Trophoblast cell (in vitro differentiated cells and primary cell): ENCODE data around the gene MRPL45.

Experiments used
- DNase-seq, 2 donors: peaks; one replicate each; pipeline ENCODE4 v3.0.0-alpha.2; 2016
- H2AFZ ChIP-seq: 2 replicates; pipeline ENCODE4 v1.6.1; 2013; ENCODE audit warnings: low read length, moderate library complexity, mild to moderate bottlenecking; ENCODE audit not compliant: insufficient read depth, poor library complexity
- H2AK5ac ChIP-seq: 2 replicates; pipeline ENCODE4 v1.6.1; 2013; ENCODE audit warnings: mild to moderate bottlenecking, low read length
- H2BK120ac ChIP-seq: 2 replicates; pipeline ENCODE4 v1.6.1; 2013; ENCODE audit warnings: low read length, mild to moderate bottlenecking, moderate library complexity; ENCODE audit not compliant: insufficient read depth, poor library complexity
- H2BK12ac ChIP-seq: 2 replicates; pipeline ENCODE4 v1.6.1; 2013; ENCODE audit warnings: mild to moderate bottlenecking, low read length, moderate library complexity
- H2BK5ac ChIP-seq: 2 replicates; pipeline ENCODE4 v1.6.1; 2013; ENCODE audit warnings: low read length, low read depth, moderate library complexity, mild to moderate bottlenecking; ENCODE audit not compliant: poor library complexity
- H3K14ac ChIP-seq: 2 replicates; pipeline ENCODE4 v1.6.1; 2013; ENCODE audit warnings: mild to moderate bottlenecking, low read length
- H3K18ac ChIP-seq: 2 replicates; pipeline ENCODE4 v1.6.1; 2013; ENCODE audit warnings: mild to moderate bottlenecking, low read length
- H3K23ac ChIP-seq: 2 replicates; pipeline ENCODE4 v1.6.1; 2013; ENCODE audit warnings: low read length
- H3K27ac ChIP-seq: 2 replicates; pipeline ENCODE4 v1.5.1; 2013; ENCODE audit warnings: low read depth, mild to moderate bottlenecking, inconsistent platforms, low read length, moderate library complexity
- H3K27me3 ChIP-seq: 2 replicates; pipeline ENCODE4 v1.6.1; 2013; ENCODE audit warnings: inconsistent platforms, mild to moderate bottlenecking, low read length, moderate library complexity; ENCODE audit not compliant: insufficient read depth
- H3K36me3 ChIP-seq, 2 experiments: 1 replicate in 1 of 2; 2 replicates in 1 of 2; pipeline ENCODE4 v1.6.1; 2013; ENCODE audit warnings: low read length in 2 of 2, mild to moderate bottlenecking in 2 of 2, moderate library complexity in 1 of 2; ENCODE audit not compliant: insufficient read depth in 2 of 2, control insufficient read depth in 1 of 2
- H3K4ac ChIP-seq: 2 replicates; pipeline ENCODE4 v1.6.1; 2013; ENCODE audit warnings: low read depth, mild to moderate bottlenecking, low read length, moderate library complexity
- H3K4me1 ChIP-seq, 2 experiments: 1 replicate in 1 of 2; 2 replicates in 1 of 2; pipeline ENCODE4 v1.6.1; 2013; ENCODE audit warnings: low read length in 2 of 2, mild to moderate bottlenecking in 2 of 2, moderate library complexity in 1 of 2; ENCODE audit not compliant: insufficient read depth in 2 of 2, control insufficient read depth in 1 of 2
- H3K4me2 ChIP-seq: 2 replicates; pipeline ENCODE4 v1.6.1; 2013; ENCODE audit warnings: inconsistent platforms, mild to moderate bottlenecking, low read length, moderate library complexity
- H3K4me3 ChIP-seq: 2 replicates; pipeline ENCODE4 v1.5.1; 2013; ENCODE audit warnings: mild to moderate bottlenecking, low read depth, low read length, inconsistent platforms
- H3K79me1 ChIP-seq: one replicate; pipeline ENCODE4 v1.6.1; 2013; ENCODE audit warnings: low read length
- H3K79me2 ChIP-seq: 2 replicates; pipeline ENCODE4 v1.6.1; 2013; ENCODE audit warnings: low read length, mild to moderate bottlenecking; ENCODE audit not compliant: control insufficient read depth, insufficient read depth, poor library complexity
- H3K9ac ChIP-seq: 2 replicates; pipeline ENCODE4 v1.6.1; 2013; ENCODE audit warnings: mild to moderate bottlenecking, low read length
- H3K9me3 ChIP-seq: 2 replicates; pipeline ENCODE4 v1.6.1; 2013; ENCODE audit warnings: low read depth, mild to moderate bottlenecking, control low read depth, inconsistent platforms, low read length; ENCODE audit not compliant: insufficient read depth
- H4K12ac ChIP-seq: 2 replicates; pipeline ENCODE4 v1.6.1; 2013; ENCODE audit warnings: low read depth, mild to moderate bottlenecking, low read length, moderate library complexity
- H4K8ac ChIP-seq: 2 replicates; pipeline ENCODE4 v1.6.1; 2013; ENCODE audit warnings: low read depth, mild to moderate bottlenecking, low read length, moderate library complexity
- H4K91ac ChIP-seq: one replicate; pipeline ENCODE4 v1.6.1; 2013; ENCODE audit warnings: low read depth, mild to moderate bottlenecking, low read length, moderate library complexity
- WGBS: extraction: QIAGEN DNeasy Blood & Tissue Kit; methylation state at CpG from one replicate; pipeline ENCODE4 v1.1.7; 2013; ENCODE audit warnings: missing lambda C conversion rate; ENCODE audit not compliant: insufficient read length, insufficient coverage; ENCODE audit errors: extremely low coverage; 5-methylcytosine and 5-hydroxymethylcytosine counted together

MRPL45 gene

DNA sequence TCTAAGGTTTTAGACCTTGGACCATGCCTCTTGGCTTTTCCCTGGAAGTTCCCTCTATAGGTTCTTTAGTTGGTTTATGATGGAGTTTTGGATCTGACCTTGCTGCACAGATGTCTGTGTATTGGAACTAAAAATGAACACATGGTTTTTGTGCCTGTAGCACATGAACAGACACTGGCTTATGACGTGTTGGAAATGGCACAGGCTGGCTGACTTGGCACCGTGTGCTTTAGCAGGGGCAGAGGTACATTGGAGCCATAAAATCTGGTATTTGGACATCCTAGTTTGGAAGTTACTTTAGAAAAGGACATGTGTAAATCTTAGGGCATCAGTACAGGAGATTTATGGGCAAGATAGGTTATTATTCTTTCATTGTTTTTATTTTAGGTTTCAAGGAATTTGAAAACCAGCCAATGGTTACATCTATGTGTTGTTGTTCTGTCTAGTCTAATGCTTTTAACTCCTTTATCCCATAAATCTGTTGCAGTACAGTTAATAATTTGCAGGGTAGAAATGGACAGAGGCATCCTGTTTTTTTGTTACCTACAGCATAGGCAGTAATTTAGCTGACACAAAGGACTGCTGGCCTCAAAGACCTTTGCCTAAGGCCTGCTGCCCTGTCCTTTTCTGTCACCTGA is 60.6 kb downstream of the MRPL45 start:
- DNase-seq = no peak
- Histone ChIP-seq H3K27ac (no peak overlapping the region), H3K36me3 (no peaks in the 10 kb centered on the region), H2BK120ac (no peak overlapping the region), H3K4me1 (peaks cover 2 to 9% of the 10 kb centered on the region in 2 experiments), H3K14ac (no peak overlapping the region), H3K79me2 (peaks cover 1% of the 10 kb centered on the region), H4K8ac (no peak overlapping the region), H2BK12ac (no peak overlapping the region), H3K4me3 (no peak overlapping the region), H4K91ac (no peak overlapping the region), H4K12ac (no peak overlapping the region), H3K9ac (no peak overlapping the region), H3K18ac (no peak overlapping the region), H2BK5ac (no peak overlapping the region), H3K9me3 (no peaks in the 10 kb centered on the region), H2AK5ac (no peak overlapping the region), H3K4ac (no peak overlapping the region), H3K4me2 (no peak overlapping the region), H3K23ac (no peak overlapping the region), H3K27me3 (no peaks in the 10 kb centered on the region), H3K79me1 (no peaks in the 10 kb centered on the region), H2AFZ (no peak overlapping the region)
- WGBS = no CpG with 5 or more reads among the region's 2 CpGs

DNA sequence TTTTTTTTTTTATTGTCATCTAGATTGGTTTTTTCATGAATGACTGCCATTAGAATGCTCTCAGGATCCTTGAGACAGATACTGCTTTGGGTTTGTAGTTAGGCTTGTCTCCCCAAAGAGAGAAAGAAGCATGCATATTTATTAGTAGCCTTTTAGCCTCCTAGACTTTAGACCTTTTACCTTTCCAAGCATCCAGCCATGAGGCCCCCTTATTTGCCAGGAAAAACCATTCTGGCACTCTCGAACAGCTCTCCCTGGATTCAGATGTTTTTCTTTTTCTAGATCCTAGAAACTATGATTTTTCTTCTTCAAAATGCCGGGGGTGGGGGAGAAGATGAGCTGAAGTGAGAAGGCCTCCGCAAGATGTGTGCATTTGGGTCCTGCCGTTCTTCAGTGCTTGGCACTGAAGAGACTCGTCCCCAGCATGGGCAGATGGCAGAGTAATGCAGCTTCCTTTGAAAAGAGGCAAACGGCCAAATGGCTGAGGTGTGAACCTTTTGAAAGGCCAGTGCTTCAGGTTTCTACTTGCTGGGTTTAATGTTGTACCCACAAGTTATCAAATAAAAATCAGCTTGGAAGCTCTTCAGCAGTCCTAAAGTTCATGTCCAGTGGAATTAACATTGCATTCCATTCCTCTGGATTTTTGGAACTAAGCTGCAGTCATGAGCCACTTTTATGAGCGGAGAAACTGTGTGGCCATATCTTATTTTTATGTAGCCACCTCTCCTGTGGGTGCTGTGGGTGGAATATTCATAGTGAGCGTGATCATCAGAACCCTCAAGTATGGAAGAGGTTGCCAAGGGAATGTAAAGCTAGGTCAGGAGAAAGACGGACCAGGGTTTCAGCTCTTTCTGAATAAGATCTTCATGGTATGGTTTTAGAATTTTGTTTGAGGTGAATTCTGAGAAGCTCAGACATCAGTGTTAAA is 61.9 kb downstream of the MRPL45 start:
- Histone ChIP-seq H3K36me3 (peaks cover 0 to 3% of the 10 kb centered on the region in 2 experiments), H2AFZ (no peak overlapping the region), H3K4me2 (no peak overlapping the region), H3K9ac (no peak overlapping the region), H4K12ac (no peak overlapping the region), H3K14ac (no peak overlapping the region), H2AK5ac (no peak overlapping the region), H3K4me1 (peaks cover 0 to 3% of the 10 kb centered on the region in 2 experiments), H2BK120ac (no peak overlapping the region), H3K27ac (no peak overlapping the region), H3K79me2 (peaks cover 1% of the 10 kb centered on the region), H2BK5ac (no peak overlapping the region), H3K27me3 (no peaks in the 10 kb centered on the region), H4K8ac (no peak overlapping the region), H3K79me1 (no peaks in the 10 kb centered on the region), H2BK12ac (no peak overlapping the region), H3K18ac (no peak overlapping the region), H4K91ac (no peak overlapping the region), H3K9me3 (no peaks in the 10 kb centered on the region), H3K23ac (no peak overlapping the region), H3K4ac (no peak overlapping the region), H3K4me3 (no peak overlapping the region)
- no CpG with 5 or more reads among the region's 9 CpGs for WGBS
- no peak for DNase-seq

DNA sequence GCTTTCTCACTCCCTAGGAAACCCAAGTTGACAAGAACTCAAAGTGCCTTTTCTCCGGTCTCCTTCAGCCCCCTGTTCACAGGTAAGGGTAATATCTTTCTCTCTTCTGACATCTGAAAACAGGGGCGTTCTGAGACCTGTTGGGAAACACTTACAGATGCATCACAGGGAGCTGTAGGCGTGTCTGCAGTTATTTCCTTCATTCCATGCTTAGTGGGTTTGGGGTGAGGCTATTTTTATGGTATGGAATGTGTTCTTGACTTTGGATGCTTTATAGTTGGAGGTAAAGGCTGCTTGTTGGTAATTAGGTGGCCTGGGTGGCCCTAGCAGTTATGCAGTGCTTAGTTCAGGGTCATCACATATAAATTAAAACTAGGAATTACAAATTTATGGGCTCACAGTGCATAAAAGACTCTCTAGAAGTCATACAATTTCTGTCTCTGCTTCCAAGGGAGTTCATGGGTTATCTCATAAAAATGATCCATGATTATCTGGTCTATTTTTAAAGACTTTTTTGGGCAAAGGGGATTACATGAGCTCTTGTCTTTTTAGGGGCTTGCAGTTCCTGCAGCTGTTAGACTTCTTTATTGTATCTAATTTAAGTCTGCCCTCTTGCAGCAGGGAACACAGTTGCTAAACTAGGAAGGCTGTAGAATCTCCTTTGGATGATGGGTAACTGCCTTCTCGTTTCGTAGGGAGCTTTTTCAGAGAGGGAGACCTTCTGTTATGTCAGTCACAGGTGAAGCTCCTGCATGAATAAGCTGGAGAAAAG is 64.9 kb downstream of the MRPL45 start:
- Histone ChIP-seq H4K91ac (no peak overlapping the region), H4K12ac (no peak overlapping the region), H2BK5ac (no peak overlapping the region), H2AFZ (no peak overlapping the region), H2BK12ac (no peak overlapping the region), H3K79me2 (peaks cover 1% of the 10 kb centered on the region), H3K9ac (no peak overlapping the region), H2AK5ac (no peak overlapping the region), H3K4ac (no peak overlapping the region), H3K4me2 (no peak overlapping the region), H3K9me3 (no peaks in the 10 kb centered on the region), H3K4me3 (no peak overlapping the region), H3K27me3 (no peaks in the 10 kb centered on the region), H3K23ac (no peak overlapping the region), H3K14ac (no peak overlapping the region), H3K36me3 (peaks cover 10 to 16% of the 10 kb centered on the region in 2 experiments), H3K27ac (no peak overlapping the region), H3K79me1 (no peaks in the 10 kb centered on the region), H3K4me1 (peaks cover 0 to 1% of the 10 kb centered on the region in 2 experiments), H3K18ac (no peak overlapping the region), H4K8ac (no peak overlapping the region), H2BK120ac (no peak overlapping the region)
- DNase-seq = no peak
- no CpG with 5 or more reads among the region's 5 CpGs for WGBS

DNA sequence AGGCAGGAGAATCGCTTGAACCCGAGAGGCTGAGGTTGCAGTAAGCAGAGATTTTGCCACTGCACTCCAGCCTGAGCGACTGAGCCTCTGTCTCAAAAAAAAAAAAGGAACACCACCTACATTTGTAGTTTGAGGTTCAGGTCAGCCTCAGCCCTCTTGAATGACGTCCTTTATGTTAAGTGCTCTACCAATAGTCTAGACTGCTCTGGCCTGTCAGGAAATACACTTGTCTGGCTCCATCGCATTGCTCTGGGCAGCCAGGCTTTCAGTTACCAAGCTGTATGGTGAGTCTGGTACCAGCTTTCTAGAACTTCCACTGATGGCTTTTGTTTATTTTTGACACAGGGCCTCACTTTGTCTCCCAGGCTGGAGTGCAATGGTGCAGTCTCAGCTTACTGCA is 66.0 kb downstream of the MRPL45 start:
- H3K9ac ChIP-seq = no peak overlapping the region
- no peak overlapping the region for H4K12ac ChIP-seq
- H3K36me3 ChIP-seq = peaks cover 14 to 19% of the 10 kb centered on the region in 2 experiments
- no peak overlapping the region for H2BK12ac ChIP-seq
- no peak overlapping the region for H2AFZ ChIP-seq
- H3K9me3 ChIP-seq = no peaks in the 10 kb centered on the region
- no peaks in the 10 kb centered on the region for H3K4me1 ChIP-seq
- H3K4me2 ChIP-seq = no peak overlapping the region
- H3K14ac ChIP-seq = no peak overlapping the region
- H3K27ac ChIP-seq = no peak overlapping the region
- no peak overlapping the region for H3K23ac ChIP-seq
- WGBS = no CpG with 5 or more reads among the region's 5 CpGs
- H2BK5ac ChIP-seq = no peak overlapping the region
- H2BK120ac ChIP-seq = no peak overlapping the region
- H4K8ac ChIP-seq = no peak overlapping the region
- no peak overlapping the region for H2AK5ac ChIP-seq
- no peaks in the 10 kb centered on the region for H3K27me3 ChIP-seq
- H3K4me3 ChIP-seq = no peak overlapping the region
- no peaks in the 10 kb centered on the region for H3K79me1 ChIP-seq
- no peak overlapping the region for H3K4ac ChIP-seq
- no peak overlapping the region for H3K18ac ChIP-seq
- no peak for DNase-seq
- peaks cover 1% of the 10 kb centered on the region for H3K79me2 ChIP-seq
- H4K91ac ChIP-seq = no peak overlapping the region
